SK-N-SH treated with all-trans-retinoic acid at 6 μM for 48 hours (cell line): ENCODE measurements around the gene OAS2.

Source experiments
- ATAC-seq: fragments of 200-7000 bp; cut with Tn5 transposase; 3 replicates; pipeline ENCODE4 v1.9.1; 2020; ENCODE audit warnings: mild to moderate bottlenecking, moderate library complexity
- ARNTL ChIP-seq: fragments of 450-650 bp; formaldehyde crosslinking; IDR thresholded peaks from 2 replicates; pipeline ENCODE4 v1.5.0; 2020; ENCODE audit warnings: low read depth, mild to moderate bottlenecking, moderate library complexity, borderline replicate concordance
- BACH2 ChIP-seq: fragments of 250-450 bp; sonication (Bioruptor Pico); IDR thresholded peaks from 2 replicates; pipeline ENCODE4 v1.9.0; 2021; ENCODE audit warnings: mild to moderate bottlenecking, borderline replicate concordance
- CREB5 ChIP-seq: fragments of 250-450 bp; sonication (Bioruptor Pico); IDR thresholded peaks from 2 replicates; pipeline ENCODE4 v1.5.1; 2020; ENCODE audit warnings: low read depth, mild to moderate bottlenecking, moderate library complexity
- CSDC2 ChIP-seq: fragments of 250-450 bp; sonication (Bioruptor Pico); IDR thresholded peaks from 2 replicates; pipeline ENCODE4 v1.5.0; 2020; ENCODE audit warnings: mild to moderate bottlenecking, moderate library complexity
- ESRRG ChIP-seq: fragments of 250-450 bp; sonication (Bioruptor Pico); IDR thresholded peaks from 2 replicates; pipeline ENCODE4 v1.6.1; 2021; ENCODE audit warnings: mild to moderate bottlenecking
- GLIS3 ChIP-seq: fragments of 250-450 bp; sonication (Bioruptor Pico); IDR thresholded peaks from 2 replicates; pipeline ENCODE4 v1.5.0; 2020; ENCODE audit warnings: mild to moderate bottlenecking, moderate library complexity
- ISL1 ChIP-seq: fragments of 250-450 bp; sonication (Bioruptor Pico); IDR thresholded peaks from 2 replicates; pipeline ENCODE4 v2.1.2; 2022; ENCODE audit warnings: mild to moderate bottlenecking, moderate library complexity
- OSR1 ChIP-seq: fragments of 250-450 bp; sonication (Bioruptor Pico); IDR thresholded peaks from 2 replicates; pipeline ENCODE4 v1.8.0; 2022; ENCODE audit warnings: moderate library complexity, mild to moderate bottlenecking, inconsistent platforms
- PPARA ChIP-seq: fragments of 250-450 bp; sonication (Bioruptor Pico); IDR thresholded peaks from 2 replicates; pipeline ENCODE4 v1.5.0; 2020; ENCODE audit warnings: mild to moderate bottlenecking, borderline replicate concordance
- RARB ChIP-seq: fragments of 250-450 bp; sonication (Bioruptor Pico); IDR thresholded peaks from 2 replicates; pipeline ENCODE4 v1.8.0; 2021; ENCODE audit warnings: mild to moderate bottlenecking, moderate library complexity
- SNAI2 ChIP-seq: fragments of 250-450 bp; sonication (Bioruptor Pico); IDR thresholded peaks from 2 replicates; pipeline ENCODE4 v1.5.0; 2020; ENCODE audit warnings: mild to moderate bottlenecking, moderate library complexity
- TCF4 ChIP-seq: fragments of 250-450 bp; sonication (Bioruptor Pico); IDR thresholded peaks from 2 replicates; pipeline ENCODE4 v1.8.0; 2021; ENCODE audit warnings: mild to moderate bottlenecking, moderate library complexity, borderline replicate concordance
- TOX ChIP-seq: fragments of 250-450 bp; sonication (Bioruptor Pico); IDR thresholded peaks from 2 replicates; pipeline ENCODE4 v1.8.0; 2021; ENCODE audit warnings: mild to moderate bottlenecking, moderate library complexity, borderline replicate concordance
- TSHZ2 ChIP-seq: fragments of 250-450 bp; sonication (Bioruptor Pico); IDR thresholded peaks from 2 replicates; pipeline ENCODE4 v1.5.0; 2020; ENCODE audit warnings: mild to moderate bottlenecking, moderate library complexity
- ZC3H10 ChIP-seq: fragments of 250-450 bp; sonication (Bioruptor Pico); IDR thresholded peaks from 2 replicates; pipeline ENCODE4 v1.5.1; 2021; ENCODE audit warnings: mild to moderate bottlenecking, moderate library complexity
- ZFP3 ChIP-seq: fragments of 250-450 bp; sonication (Bioruptor Pico); IDR thresholded peaks from 2 replicates; pipeline ENCODE4 v1.5.0; 2020; ENCODE audit warnings: mild to moderate bottlenecking, moderate library complexity
- ZFP30 ChIP-seq: fragments of 450-650 bp; formaldehyde crosslinking; IDR thresholded peaks from 2 replicates; pipeline ENCODE4 v1.5.0; 2022; ENCODE audit warnings: mild to moderate bottlenecking, moderate library complexity
- ZNF565 ChIP-seq: fragments of 450-650 bp; formaldehyde crosslinking; conservative IDR thresholded peaks from 2 replicates; pipeline ENCODE4 v1.5.0; 2020; ENCODE audit warnings: low read depth, mild to moderate bottlenecking, moderate library complexity
- ZNF70 ChIP-seq: fragments of 450-650 bp; formaldehyde crosslinking; IDR thresholded peaks from 2 replicates; pipeline ENCODE4 v1.5.0; 2020; ENCODE audit warnings: mild to moderate bottlenecking, moderate library complexity
- ZNF8 ChIP-seq: fragments of 450-650 bp; formaldehyde crosslinking; IDR thresholded peaks from 2 replicates; pipeline ENCODE4 v1.5.0; 2020; ENCODE audit warnings: mild to moderate bottlenecking, moderate library complexity
- TF ChIP-seq, protein P1 (sequence below): fragments of 250-450 bp; sonication (Bioruptor Pico); IDR thresholded peaks from 2 replicates; pipeline ENCODE4 v1.5.1; 2021; ENCODE audit warnings: mild to moderate bottlenecking, moderate library complexity
- TF ChIP-seq, protein P2 (sequence below): fragments of 250-450 bp; sonication (Bioruptor Pico); IDR thresholded peaks from 2 replicates; pipeline ENCODE4 v1.8.0; 2021; ENCODE audit warnings: low read depth, mild to moderate bottlenecking, moderate library complexity, borderline replicate concordance

Gene OAS2

GRCh38 chr12:113052326-113052725 is 74.0 kb downstream of the OAS2 start:
- TF ChIP-seq ISL1 (CRISPR knock-in tag), result no peak
- no peak for TF ChIP-seq ESRRG (CRISPR knock-in tag)
- no peak for TF ChIP-seq CREB5
- no peak for TF ChIP-seq GLIS3 (CRISPR knock-in tag)
- no peak for TF ChIP-seq ZC3H10 (CRISPR knock-in tag)
- no peak for TF ChIP-seq PPARA (CRISPR knock-in tag)
- TF ChIP-seq BACH2 (CRISPR knock-in tag), result no peak
- TF ChIP-seq SNAI2 (CRISPR knock-in tag), result no peak
- TF ChIP-seq ZFP30 (CRISPR knock-in tag), result no peak
- TF ChIP-seq ZNF70, result no peak
- no peak for TF ChIP-seq ZFP3 (CRISPR knock-in tag)
- TF ChIP-seq ZNF565 (CRISPR knock-in tag), result no peak
- no peak for TF ChIP-seq TCF4
- TF ChIP-seq ARNTL (CRISPR knock-in tag), result no peak
- TF ChIP-seq CSDC2 (CRISPR knock-in tag), result no peak
- TF ChIP-seq, protein P1, sequence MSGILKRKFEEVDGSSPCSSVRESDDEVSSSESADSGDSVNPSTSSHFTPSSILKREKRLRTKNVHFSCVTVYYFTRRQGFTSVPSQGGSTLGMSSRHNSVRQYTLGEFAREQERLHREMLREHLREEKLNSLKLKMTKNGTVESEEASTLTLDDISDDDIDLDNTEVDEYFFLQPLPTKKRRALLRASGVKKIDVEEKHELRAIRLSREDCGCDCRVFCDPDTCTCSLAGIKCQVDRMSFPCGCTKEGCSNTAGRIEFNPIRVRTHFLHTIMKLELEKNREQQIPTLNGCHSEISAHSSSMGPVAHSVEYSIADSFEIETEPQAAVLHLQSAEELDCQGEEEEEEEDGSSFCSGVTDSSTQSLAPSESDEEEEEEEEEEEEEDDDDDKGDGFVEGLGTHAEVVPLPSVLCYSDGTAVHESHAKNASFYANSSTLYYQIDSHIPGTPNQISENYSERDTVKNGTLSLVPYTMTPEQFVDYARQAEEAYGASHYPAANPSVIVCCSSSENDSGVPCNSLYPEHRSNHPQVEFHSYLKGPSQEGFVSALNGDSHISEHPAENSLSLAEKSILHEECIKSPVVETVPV (CRISPR knock-in tag), result no peak
- TF ChIP-seq, protein P2, sequence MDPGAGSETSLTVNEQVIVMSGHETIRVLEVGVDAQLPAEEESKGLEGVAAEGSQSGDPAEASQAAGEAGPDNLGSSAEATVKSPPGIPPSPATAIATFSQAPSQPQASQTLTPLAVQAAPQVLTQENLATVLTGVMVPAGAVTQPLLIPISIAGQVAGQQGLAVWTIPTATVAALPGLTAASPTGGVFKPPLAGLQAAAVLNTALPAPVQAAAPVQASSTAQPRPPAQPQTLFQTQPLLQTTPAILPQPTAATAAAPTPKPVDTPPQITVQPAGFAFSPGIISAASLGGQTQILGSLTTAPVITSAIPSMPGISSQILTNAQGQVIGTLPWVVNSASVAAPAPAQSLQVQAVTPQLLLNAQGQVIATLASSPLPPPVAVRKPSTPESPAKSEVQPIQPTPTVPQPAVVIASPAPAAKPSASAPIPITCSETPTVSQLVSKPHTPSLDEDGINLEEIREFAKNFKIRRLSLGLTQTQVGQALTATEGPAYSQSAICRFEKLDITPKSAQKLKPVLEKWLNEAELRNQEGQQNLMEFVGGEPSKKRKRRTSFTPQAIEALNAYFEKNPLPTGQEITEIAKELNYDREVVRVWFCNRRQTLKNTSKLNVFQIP (CRISPR knock-in tag), result no peak
- no peak for TF ChIP-seq TSHZ2
- TF ChIP-seq ZNF8 (CRISPR knock-in tag), result no peak

GRCh38 chr12:113054948-113055486 is 76.7 kb downstream of the OAS2 start:
- ATAC-seq, result no peak
- TF ChIP-seq SNAI2 (CRISPR knock-in tag) (no peak), ZFP3 (CRISPR knock-in tag) (no peak), ZNF565 (CRISPR knock-in tag) (no peak), RARB (no peak), PPARA (CRISPR knock-in tag) (no peak), ESRRG (CRISPR knock-in tag) (no peak), ISL1 (CRISPR knock-in tag) (no peak), CSDC2 (CRISPR knock-in tag) (no peak), BACH2 (CRISPR knock-in tag) (no peak), TOX (CRISPR knock-in tag) (no peak), ZNF70 (no peak), ZC3H10 (CRISPR knock-in tag) (no peak), OSR1 (CRISPR knock-in tag) (no peak), GLIS3 (CRISPR knock-in tag) (no peak)
- TF ChIP-seq, protein P2 (CRISPR knock-in tag), result no peak
- TF ChIP-seq, protein P1 (CRISPR knock-in tag), result no peak

More at GRCh38 chr12:113052326-113052725, 74.0 kb downstream of the OAS2 start:
- no peak for ATAC-seq
